GM23338 (cell line): ENCODE results near the gene TMEM60. TPM values are rescaled to one million over a fixed set of nuclear protein-coding genes. Genes with fewer than 3 reads are reported as not detected.
A peak's percentile ranks its signal among the peaks of the same experiment; 100 is the strongest.

ENCODE experiments used
- ATAC-seq: fragments of 200-7000 bp; cut with Tn5 transposase; 3 replicates; pipeline ENCODE4 v1.9.1; 2020
- DNase-seq: peaks from one replicate; pipeline ENCODE4 v3.0.0-alpha.2; 2015; ENCODE audit warnings: low spot score
- H2AFZ ChIP-seq: fragments of 200-600 bp; sonication (generic); 2 replicates; pipeline ENCODE4 v1.8.0; 2016; ENCODE audit warnings: antibody characterized with exemption, mild to moderate bottlenecking, moderate library complexity
- H3F3A ChIP-seq: fragments of 200-600 bp; sonication (generic); replicated peaks from 2 replicates; pipeline ENCODE4 v1.8.0; 2017; ENCODE audit warnings: antibody characterized with exemption, mixed run types, low read depth
- H3K27ac ChIP-seq: fragments of 200-600 bp; sonication (generic); 2 replicates; pipeline ENCODE4 v1.6.1; 2016; ENCODE audit warnings: low read depth
- H3K27me3 ChIP-seq: fragments of 200-600 bp; sonication (generic); 2 replicates; pipeline ENCODE4 v1.8.0; 2016; ENCODE audit warnings: mild to moderate bottlenecking, mixed run types, moderate library complexity; ENCODE audit not compliant: insufficient read depth
- H3K36me3 ChIP-seq: fragments of 200-600 bp; sonication (generic); 2 replicates; pipeline ENCODE4 v1.8.0; 2016; ENCODE audit warnings: mild to moderate bottlenecking; ENCODE audit not compliant: insufficient read depth
- H3K4me1 ChIP-seq: fragments of 200-600 bp; sonication (generic); 2 replicates; pipeline ENCODE4 v1.8.0; 2016; ENCODE audit warnings: mild to moderate bottlenecking, moderate library complexity; ENCODE audit not compliant: insufficient read depth
- H3K4me2 ChIP-seq: fragments of 200-600 bp; sonication (generic); 2 replicates; pipeline ENCODE4 v1.7.1; 2017; ENCODE audit warnings: mixed run types
- H3K4me3 ChIP-seq: fragments of 200-600 bp; sonication (generic); 2 replicates; pipeline ENCODE4 v1.6.1; 2016; ENCODE audit warnings: mixed run types
- H3K79me2 ChIP-seq: fragments of 200-600 bp; sonication (generic); replicated peaks from 2 replicates; pipeline ENCODE4 v1.8.0; 2017; ENCODE audit warnings: mild to moderate bottlenecking; ENCODE audit not compliant: insufficient read depth
- H3K9me2 ChIP-seq: fragments of 200-600 bp; sonication (generic); 2 replicates; pipeline ENCODE4 v1.8.0; 2017; ENCODE audit not compliant: insufficient read depth
- H4K20me1 ChIP-seq: fragments of 200-600 bp; sonication (generic); replicated peaks from 2 replicates; pipeline ENCODE4 v1.8.0; 2017; ENCODE audit warnings: mild to moderate bottlenecking; ENCODE audit not compliant: insufficient read depth
- H3K27ac Mint-ChIP-seq: 2 replicates; pipeline ENCODE4 v1.8.0; 2020; ENCODE audit warnings: inconsistent platforms, mild to moderate bottlenecking, moderate library complexity, mixed read lengths
- H3K27me3 Mint-ChIP-seq: 3 replicates; pipeline ENCODE4 v1.8.0; 2022; ENCODE audit warnings: low read depth, mild to moderate bottlenecking, moderate library complexity, mixed read lengths, inconsistent platforms; ENCODE audit not compliant: insufficient read depth, poor library complexity
- H3K36me3 Mint-ChIP-seq: 3 replicates; pipeline ENCODE4 v1.8.0; 2021; ENCODE audit warnings: low read depth, mild to moderate bottlenecking, inconsistent platforms, moderate library complexity, mixed read lengths
- H3K4me1 Mint-ChIP-seq: 3 replicates; pipeline ENCODE4 v1.8.0; 2020; ENCODE audit warnings: mild to moderate bottlenecking, inconsistent platforms, mixed read lengths
- H3K4me3 Mint-ChIP-seq: 3 replicates; pipeline ENCODE4 v1.8.0; 2021; ENCODE audit warnings: moderate library complexity, mild to moderate bottlenecking, inconsistent platforms, mixed read lengths
- H3K9me3 Mint-ChIP-seq: 3 replicates; pipeline ENCODE4 v1.8.0; 2020; ENCODE audit warnings: moderate library complexity, mild to moderate bottlenecking, inconsistent platforms, mixed read lengths
- CREB1 ChIP-seq: fragments of 250-450 bp; sonication (Bioruptor Pico); IDR thresholded peaks from 2 replicates; pipeline ENCODE4 v1.5.0; 2020; ENCODE audit warnings: low read depth, mild to moderate bottlenecking, moderate library complexity
- ETS1 ChIP-seq: IDR thresholded peaks from 2 replicates; pipeline ENCODE4 v1.6.1; 2016; ENCODE audit warnings: antibody characterized with exemption
- EZH2 ChIP-seq: fragments of 200-600 bp; sonication (generic); IDR thresholded peaks from one replicate; pipeline ENCODE4 v1.8.0; 2017; ENCODE audit warnings: antibody characterized with exemption, mild to moderate bottlenecking, low read depth; ENCODE audit not compliant: unreplicated experiment
- JUNB ChIP-seq: IDR thresholded peaks from one replicate; pipeline ENCODE4 v1.6.1; 2016; ENCODE audit warnings: antibody characterized with exemption; ENCODE audit not compliant: unreplicated experiment
- POLR2AphosphoS5 ChIP-seq: IDR thresholded peaks from 2 replicates; pipeline ENCODE4 v1.6.1; 2016; ENCODE audit warnings: antibody characterized with exemption, low read depth
- REST ChIP-seq: IDR thresholded peaks from one replicate; pipeline ENCODE4 v1.6.1; 2018; ENCODE audit warnings: antibody characterized with exemption; ENCODE audit not compliant: unreplicated experiment
- STAT1 ChIP-seq: IDR thresholded peaks from one replicate; pipeline ENCODE4 v1.6.1; 2016; ENCODE audit warnings: antibody characterized with exemption; ENCODE audit not compliant: unreplicated experiment
- ZNF114 ChIP-seq: fragments of 250-450 bp; sonication (Bioruptor Pico); IDR thresholded peaks from 2 replicates; pipeline ENCODE4 v1.5.0; 2020; ENCODE audit warnings: mild to moderate bottlenecking, moderate library complexity
- ZNF331 ChIP-seq: fragments of 250-450 bp; sonication (Bioruptor Pico); IDR thresholded peaks from 2 replicates; pipeline ENCODE4 v1.5.0; 2020; ENCODE audit warnings: low read depth, mild to moderate bottlenecking, moderate library complexity
- ZNF462 ChIP-seq: fragments of 250-450 bp; sonication (Bioruptor Pico); IDR thresholded peaks from 2 replicates; pipeline ENCODE4 v1.5.0; 2020; ENCODE audit warnings: mild to moderate bottlenecking, moderate library complexity
- polyA plus RNA-seq: library from polyadenylated mRNA; unstranded; fragments of >200 nt; fragmentation: Nextera tagmentation; extraction: Ambion mirVana; gene quantifications from 2 replicates; pipeline ENCODE4 v1.2.1, GENCODE V29; 2016
- total RNA-seq: library from RNA; depleted of rRNA; stranded (reverse); fragments of >200 nt; shearing (Covaris generic); gene quantifications from 2 replicates; pipeline ENCODE4 v1.2.3, GENCODE V29; 2014

The TMEM60 gene
- total and polyA plus RNA-seq, 2 experiments from 2014 or later = 29.5 to 68.2 TPM

DNA sequence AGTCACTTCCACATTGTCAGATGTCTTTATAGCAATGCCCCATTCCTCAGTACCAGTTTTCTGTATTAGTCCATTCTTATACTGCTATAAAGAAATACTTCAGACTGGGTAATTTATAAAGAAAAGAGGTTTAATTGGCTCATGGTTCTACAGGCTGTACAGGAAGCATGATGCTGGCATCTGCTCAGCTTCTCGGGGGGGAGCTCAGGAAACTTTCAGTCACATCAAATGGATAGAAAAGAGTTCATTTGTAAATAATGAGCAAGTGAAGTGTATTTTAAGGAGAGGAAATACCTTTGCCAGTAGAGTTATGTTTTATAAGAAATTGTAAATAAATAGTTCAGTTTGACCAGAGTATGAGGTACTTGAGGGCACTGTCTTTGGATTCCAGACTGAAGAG lies 50.5 kb downstream of the TMEM60 start:
- no peak overlapping the region for H3K4me3 Mint-ChIP-seq
- H3K4me1 ChIP-seq = no peaks in the 10 kb centered on the region
- H3K4me1 Mint-ChIP-seq = no peaks in the 10 kb centered on the region
- H3K36me3 Mint-ChIP-seq = peaks cover 16% of the 10 kb centered on the region
- TF ChIP-seq CREB1 (CRISPR knock-in tag) (no peak), STAT1 (no peak)
- DNase-seq = no peak
- H3K27ac Mint-ChIP-seq = peak overlapping the region; percentile 36; the same call in 1 of the 2 replicates
- H2AFZ ChIP-seq = no peak overlapping the region
- H3F3A ChIP-seq = no peaks in the 10 kb centered on the region
- H3K27me3 ChIP-seq = no peaks in the 10 kb centered on the region
- ATAC-seq = no peak
- no peaks in the 10 kb centered on the region; the same call in 1 of the 2 replicates for H3K36me3 ChIP-seq
- H3K79me2 ChIP-seq = peaks cover 46% of the 10 kb centered on the region
- no peak overlapping the region for H3K4me3 ChIP-seq
- H3K27me3 Mint-ChIP-seq = peaks cover 2% of the 10 kb centered on the region
- H3K4me2 ChIP-seq = no peak overlapping the region
- H4K20me1 ChIP-seq = peaks cover 9% of the 10 kb centered on the region; the same call in 1 of the 2 replicates
- no peaks in the 10 kb centered on the region for H3K9me2 ChIP-seq
- no peaks in the 10 kb centered on the region for H3K9me3 Mint-ChIP-seq
- no peak overlapping the region for H3K27ac ChIP-seq

DNA sequence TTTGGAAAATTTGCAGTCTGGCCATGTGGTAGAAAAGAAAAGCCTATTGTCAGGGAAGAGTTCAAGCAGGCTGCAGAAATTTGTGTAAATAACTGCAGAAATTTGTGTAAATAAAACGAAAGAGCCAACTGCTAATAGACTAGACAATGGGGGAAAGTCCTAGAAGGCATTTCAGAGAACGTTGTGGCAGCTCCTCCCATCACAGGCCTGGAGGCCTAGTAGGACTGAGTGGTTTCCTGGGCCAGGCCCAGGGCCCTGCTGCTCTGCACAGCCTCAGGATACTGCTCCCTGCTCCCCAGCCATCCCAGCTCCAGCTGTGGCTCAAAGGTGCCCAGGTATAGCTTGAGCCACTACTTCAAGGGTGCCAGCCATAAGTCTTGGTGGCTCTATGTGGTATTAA lies 51.1 kb downstream of the TMEM60 start:
- Histone ChIP-seq H3K79me2 (peaks cover 44% of the 10 kb centered on the region), H3F3A (no peaks in the 10 kb centered on the region), H3K27me3 (no peaks in the 10 kb centered on the region), H3K4me3 (no peak overlapping the region), H3K36me3 (no peaks in the 10 kb centered on the region; the same call in 1 of the 2 replicates), H3K9me2 (no peaks in the 10 kb centered on the region), H2AFZ (no peak overlapping the region), H3K27ac (no peak overlapping the region), H4K20me1 (peaks cover 9% of the 10 kb centered on the region; the same call in 1 of the 2 replicates), H3K4me1 (no peaks in the 10 kb centered on the region), H3K4me2 (no peak overlapping the region)
- Mint-ChIP-seq H3K9me3 (no peaks in the 10 kb centered on the region), H3K27me3 (peaks cover 2% of the 10 kb centered on the region), H3K36me3 (peaks cover 18% of the 10 kb centered on the region), H3K4me3 (no peak overlapping the region), H3K27ac (no peak overlapping the region), H3K4me1 (no peaks in the 10 kb centered on the region)
- DNase-seq (no peak), ATAC-seq (no peak)
- TF ChIP-seq STAT1 (no peak), ETS1 (no peak), ZNF114 (CRISPR knock-in tag) (no peak), EZH2 (no peak), ZNF462 (CRISPR knock-in tag) (no peak), CREB1 (CRISPR knock-in tag) (no peak), ZNF331 (no peak), POLR2AphosphoS5 (no peak), REST (no peak), JUNB (no peak)
